Esophagus squamous epithelium (tissue), 4 donors: ENCODE results near the gene C3orf22.

ENCODE experiments used
- POLR2A ChIP-seq, 4 donors: fragments of 450-650 bp; IDR thresholded peaks; one replicate each; pipeline ENCODE4 v1.6.1; 2017; ENCODE audit warnings: antibody characterized with exemption in 4 of 4, mild to moderate bottlenecking in 4 of 4, moderate library complexity in 3 of 4
- TF ChIP-seq, protein P1 (sequence below), 6 experiments: fragments of 450-650 bp in 4 of 6; fragments of 200-600 bp in 2 of 6; sonication (generic) in 2 of 6; IDR thresholded peaks; one replicate each; pipeline ENCODE4 v1.5.1; 2016 to 2019; ENCODE audit warnings: antibody characterized with exemption in 6 of 6, mild to moderate bottlenecking in 4 of 6, moderate library complexity in 4 of 6

DNA sequence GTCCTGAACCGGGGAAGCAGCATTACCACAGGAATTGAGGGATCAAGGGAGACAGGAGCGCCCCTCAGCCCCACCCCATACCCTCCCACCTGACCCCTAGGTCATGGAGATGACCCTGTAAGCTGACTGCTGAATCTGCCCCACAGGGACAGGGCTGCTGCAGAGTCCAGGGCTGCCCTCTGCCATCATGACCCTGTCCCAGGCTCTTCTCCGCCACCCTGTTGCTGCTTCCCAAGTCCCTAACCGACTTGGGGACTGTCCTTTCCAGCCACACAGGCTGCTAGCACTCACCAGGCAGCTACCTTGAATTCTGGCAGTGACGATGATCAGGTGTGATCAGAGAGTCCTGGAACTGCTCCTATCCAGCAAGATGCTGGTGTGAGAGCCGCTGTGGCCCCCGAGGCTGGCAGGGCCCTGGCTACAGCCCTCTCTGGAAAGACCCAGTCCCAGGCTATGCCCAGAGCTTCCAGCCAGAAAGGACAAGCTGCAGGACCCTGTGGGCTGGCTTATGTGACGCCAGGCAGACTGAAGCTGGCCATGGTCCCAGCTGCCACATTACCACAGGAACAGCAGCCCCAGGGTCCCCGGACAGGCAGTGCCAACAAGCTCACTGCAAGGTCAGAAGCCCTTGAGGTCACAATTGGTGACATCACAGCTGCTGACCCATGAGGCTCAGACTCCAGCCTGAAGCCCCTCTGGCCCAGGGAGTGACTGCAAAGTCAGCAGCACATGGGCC lies at the start of gene C3orf22:
- TF ChIP-seq, protein P1, sequence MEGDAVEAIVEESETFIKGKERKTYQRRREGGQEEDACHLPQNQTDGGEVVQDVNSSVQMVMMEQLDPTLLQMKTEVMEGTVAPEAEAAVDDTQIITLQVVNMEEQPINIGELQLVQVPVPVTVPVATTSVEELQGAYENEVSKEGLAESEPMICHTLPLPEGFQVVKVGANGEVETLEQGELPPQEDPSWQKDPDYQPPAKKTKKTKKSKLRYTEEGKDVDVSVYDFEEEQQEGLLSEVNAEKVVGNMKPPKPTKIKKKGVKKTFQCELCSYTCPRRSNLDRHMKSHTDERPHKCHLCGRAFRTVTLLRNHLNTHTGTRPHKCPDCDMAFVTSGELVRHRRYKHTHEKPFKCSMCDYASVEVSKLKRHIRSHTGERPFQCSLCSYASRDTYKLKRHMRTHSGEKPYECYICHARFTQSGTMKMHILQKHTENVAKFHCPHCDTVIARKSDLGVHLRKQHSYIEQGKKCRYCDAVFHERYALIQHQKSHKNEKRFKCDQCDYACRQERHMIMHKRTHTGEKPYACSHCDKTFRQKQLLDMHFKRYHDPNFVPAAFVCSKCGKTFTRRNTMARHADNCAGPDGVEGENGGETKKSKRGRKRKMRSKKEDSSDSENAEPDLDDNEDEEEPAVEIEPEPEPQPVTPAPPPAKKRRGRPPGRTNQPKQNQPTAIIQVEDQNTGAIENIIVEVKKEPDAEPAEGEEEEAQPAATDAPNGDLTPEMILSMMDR (IDR thresholded peaks at IDR 0.05), result no peak
- TF ChIP-seq POLR2A (IDR thresholded peaks at IDR 0.05), result no peak
